Esophagus squamous epithelium (tissue), 4 donors: ENCODE measurements around the gene C10orf105.

ENCODE experiments used
- POLR2A ChIP-seq, 4 donors: fragments of 450-650 bp; IDR thresholded peaks; one replicate each; pipeline ENCODE4 v1.6.1; 2017; ENCODE audit warnings: antibody characterized with exemption in 4 of 4, mild to moderate bottlenecking in 4 of 4, moderate library complexity in 3 of 4
- TF ChIP-seq, protein P1 (sequence below), 6 experiments: fragments of 450-650 bp in 4 of 6; fragments of 200-600 bp in 2 of 6; sonication (generic) in 2 of 6; IDR thresholded peaks; one replicate each; pipeline ENCODE4 v1.5.1; 2016 to 2019; ENCODE audit warnings: antibody characterized with exemption in 6 of 6, mild to moderate bottlenecking in 4 of 6, moderate library complexity in 4 of 6

GRCh38 chr10:71684356-71685173 is 35.0 kb downstream of the C10orf105 start:
- TF ChIP-seq, protein P1, sequence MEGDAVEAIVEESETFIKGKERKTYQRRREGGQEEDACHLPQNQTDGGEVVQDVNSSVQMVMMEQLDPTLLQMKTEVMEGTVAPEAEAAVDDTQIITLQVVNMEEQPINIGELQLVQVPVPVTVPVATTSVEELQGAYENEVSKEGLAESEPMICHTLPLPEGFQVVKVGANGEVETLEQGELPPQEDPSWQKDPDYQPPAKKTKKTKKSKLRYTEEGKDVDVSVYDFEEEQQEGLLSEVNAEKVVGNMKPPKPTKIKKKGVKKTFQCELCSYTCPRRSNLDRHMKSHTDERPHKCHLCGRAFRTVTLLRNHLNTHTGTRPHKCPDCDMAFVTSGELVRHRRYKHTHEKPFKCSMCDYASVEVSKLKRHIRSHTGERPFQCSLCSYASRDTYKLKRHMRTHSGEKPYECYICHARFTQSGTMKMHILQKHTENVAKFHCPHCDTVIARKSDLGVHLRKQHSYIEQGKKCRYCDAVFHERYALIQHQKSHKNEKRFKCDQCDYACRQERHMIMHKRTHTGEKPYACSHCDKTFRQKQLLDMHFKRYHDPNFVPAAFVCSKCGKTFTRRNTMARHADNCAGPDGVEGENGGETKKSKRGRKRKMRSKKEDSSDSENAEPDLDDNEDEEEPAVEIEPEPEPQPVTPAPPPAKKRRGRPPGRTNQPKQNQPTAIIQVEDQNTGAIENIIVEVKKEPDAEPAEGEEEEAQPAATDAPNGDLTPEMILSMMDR (IDR thresholded peaks at IDR 0.05) = no peak
- TF ChIP-seq POLR2A (IDR thresholded peaks at IDR 0.05) = no peak
